Measurements from ENCODE around the gene CFAP161.

DNA sequence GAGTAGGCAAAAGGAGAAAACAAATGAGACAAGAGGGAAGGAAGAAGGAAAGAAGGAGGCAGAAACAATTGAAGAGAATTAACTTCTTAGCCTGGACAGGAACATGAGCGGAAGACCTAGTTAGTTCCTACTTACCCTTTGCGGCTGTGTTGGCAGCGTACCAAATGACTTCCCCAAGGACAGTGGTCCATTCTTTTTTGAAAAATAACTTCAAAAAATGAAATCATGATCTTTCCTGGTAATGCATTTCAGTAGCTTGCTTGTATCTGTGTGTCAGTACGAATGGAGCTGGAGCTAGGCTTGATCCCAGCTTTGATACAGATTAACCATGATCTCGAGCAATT lies 41.5 kb upstream of the CFAP161 start:
- TF ChIP-seq POLR2A (IDR thresholded peaks at IDR 0.05) (no peak), EP300 (IDR thresholded peaks at IDR 0.05) (no peak), POLR2AphosphoS5 (IDR thresholded peaks at IDR 0.05) (no peak)
- TF ChIP-seq, protein P1, sequence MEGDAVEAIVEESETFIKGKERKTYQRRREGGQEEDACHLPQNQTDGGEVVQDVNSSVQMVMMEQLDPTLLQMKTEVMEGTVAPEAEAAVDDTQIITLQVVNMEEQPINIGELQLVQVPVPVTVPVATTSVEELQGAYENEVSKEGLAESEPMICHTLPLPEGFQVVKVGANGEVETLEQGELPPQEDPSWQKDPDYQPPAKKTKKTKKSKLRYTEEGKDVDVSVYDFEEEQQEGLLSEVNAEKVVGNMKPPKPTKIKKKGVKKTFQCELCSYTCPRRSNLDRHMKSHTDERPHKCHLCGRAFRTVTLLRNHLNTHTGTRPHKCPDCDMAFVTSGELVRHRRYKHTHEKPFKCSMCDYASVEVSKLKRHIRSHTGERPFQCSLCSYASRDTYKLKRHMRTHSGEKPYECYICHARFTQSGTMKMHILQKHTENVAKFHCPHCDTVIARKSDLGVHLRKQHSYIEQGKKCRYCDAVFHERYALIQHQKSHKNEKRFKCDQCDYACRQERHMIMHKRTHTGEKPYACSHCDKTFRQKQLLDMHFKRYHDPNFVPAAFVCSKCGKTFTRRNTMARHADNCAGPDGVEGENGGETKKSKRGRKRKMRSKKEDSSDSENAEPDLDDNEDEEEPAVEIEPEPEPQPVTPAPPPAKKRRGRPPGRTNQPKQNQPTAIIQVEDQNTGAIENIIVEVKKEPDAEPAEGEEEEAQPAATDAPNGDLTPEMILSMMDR (IDR thresholded peaks at IDR 0.05), result no peak

Measured in gastroesophageal sphincter (tissue), 3 donors.